ENCODE results near the gene LRFN2. TPM values are rescaled to one million over a fixed set of nuclear protein-coding genes. Genes with fewer than 3 reads are reported as not detected.

The LRFN2 gene
- total RNA-seq, 2 donors from 2014 or later, result not detected

DNA sequence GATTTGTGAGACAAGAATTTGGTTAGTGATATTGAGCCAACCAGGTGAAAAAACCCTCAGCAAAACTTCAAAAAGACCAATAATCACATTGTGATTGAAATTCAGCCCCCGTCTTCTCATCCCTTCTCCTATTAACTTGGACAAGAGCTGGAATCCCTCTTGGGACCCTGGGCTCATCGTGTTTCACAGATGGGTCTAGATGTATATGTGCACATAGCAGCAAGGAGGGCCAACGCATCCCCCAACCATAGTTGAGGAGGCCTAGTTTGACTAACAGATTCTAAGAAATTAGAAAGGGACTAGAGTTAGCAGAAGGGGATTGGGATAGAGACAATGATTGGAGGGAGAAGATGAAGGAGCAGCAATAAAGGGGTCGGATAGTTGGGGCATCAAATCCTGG, 19.8 kb upstream of the LRFN2 start:
- no peak for DNase-seq (ENCODE audit: low spot score)
- H3K27me3 ChIP-seq (replicated peaks; ENCODE audit: insufficient read depth), result no peaks in the 10 kb centered on the region
- H3K36me3 ChIP-seq, result no peaks in the 10 kb centered on the region
- H3K4me1 ChIP-seq (ENCODE audit: control insufficient read depth in 1 of 2, low read depth in 2 of 2), result no peaks in the 10 kb centered on the region
- TF ChIP-seq, protein P1, sequence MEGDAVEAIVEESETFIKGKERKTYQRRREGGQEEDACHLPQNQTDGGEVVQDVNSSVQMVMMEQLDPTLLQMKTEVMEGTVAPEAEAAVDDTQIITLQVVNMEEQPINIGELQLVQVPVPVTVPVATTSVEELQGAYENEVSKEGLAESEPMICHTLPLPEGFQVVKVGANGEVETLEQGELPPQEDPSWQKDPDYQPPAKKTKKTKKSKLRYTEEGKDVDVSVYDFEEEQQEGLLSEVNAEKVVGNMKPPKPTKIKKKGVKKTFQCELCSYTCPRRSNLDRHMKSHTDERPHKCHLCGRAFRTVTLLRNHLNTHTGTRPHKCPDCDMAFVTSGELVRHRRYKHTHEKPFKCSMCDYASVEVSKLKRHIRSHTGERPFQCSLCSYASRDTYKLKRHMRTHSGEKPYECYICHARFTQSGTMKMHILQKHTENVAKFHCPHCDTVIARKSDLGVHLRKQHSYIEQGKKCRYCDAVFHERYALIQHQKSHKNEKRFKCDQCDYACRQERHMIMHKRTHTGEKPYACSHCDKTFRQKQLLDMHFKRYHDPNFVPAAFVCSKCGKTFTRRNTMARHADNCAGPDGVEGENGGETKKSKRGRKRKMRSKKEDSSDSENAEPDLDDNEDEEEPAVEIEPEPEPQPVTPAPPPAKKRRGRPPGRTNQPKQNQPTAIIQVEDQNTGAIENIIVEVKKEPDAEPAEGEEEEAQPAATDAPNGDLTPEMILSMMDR (IDR thresholded peaks at IDR 0.05), result no peak
- no peak for ATAC-seq (ENCODE audit: insufficient number of reproducible peaks, low FRiP score, low read depth)
- no peaks in the 10 kb centered on the region for H3K9me3 ChIP-seq
- no peak overlapping the region for H3K4me3 ChIP-seq
- H3K27ac ChIP-seq, result no peak overlapping the region

DNA sequence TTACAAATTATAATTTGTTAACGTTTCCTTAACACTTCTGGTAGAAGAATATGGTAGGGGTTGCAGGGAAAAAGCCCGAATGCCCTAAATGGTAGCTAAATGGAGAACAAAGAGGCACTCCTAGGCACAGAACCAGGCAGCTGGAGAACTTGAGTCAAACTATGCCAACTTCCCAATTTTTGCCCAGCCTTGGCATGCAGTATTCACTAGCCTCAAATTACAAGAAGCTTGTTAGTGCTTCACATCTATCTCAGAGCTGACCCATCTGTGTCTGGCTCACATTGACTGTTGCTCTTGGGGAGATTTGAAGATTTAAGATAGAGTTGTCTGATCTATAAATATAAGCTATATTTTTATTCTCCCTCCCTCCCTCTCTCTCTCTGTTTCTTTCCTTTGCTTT, 19.4 kb upstream of the LRFN2 start:
- ATAC-seq (ENCODE audit: insufficient number of reproducible peaks, low FRiP score, low read depth) (no peak), DNase-seq (ENCODE audit: low spot score) (no peak)
- Histone ChIP-seq H3K27me3 (replicated peaks; ENCODE audit: insufficient read depth) (no peaks in the 10 kb centered on the region), H3K9me3 (no peaks in the 10 kb centered on the region), H3K4me3 (no peak overlapping the region), H3K4me1 (ENCODE audit: control insufficient read depth in 1 of 2, low read depth in 2 of 2) (no peaks in the 10 kb centered on the region), H3K36me3 (no peaks in the 10 kb centered on the region), H3K27ac (no peak overlapping the region)
- TF ChIP-seq, protein P1 (IDR thresholded peaks at IDR 0.05), result no peak

DNA sequence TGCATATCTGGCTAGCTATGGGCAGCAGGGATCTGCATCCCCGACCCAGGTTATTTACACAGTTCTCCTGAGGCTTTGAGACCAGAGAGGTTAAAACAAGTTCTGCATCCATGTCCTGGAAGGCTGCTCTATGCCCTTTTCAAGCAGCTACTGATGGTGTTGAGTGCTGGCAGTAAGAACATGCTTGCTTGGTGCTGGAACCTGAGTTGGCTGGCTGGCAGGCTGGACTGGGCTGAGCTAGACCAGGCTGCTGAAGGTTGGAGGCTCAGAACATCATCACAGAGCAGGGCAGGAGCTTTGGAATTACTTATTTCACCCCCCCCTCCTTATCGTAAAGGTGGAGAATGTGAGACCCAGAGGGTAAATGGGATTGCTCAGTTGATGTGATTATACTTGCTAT, 16.9 kb upstream of the LRFN2 start:
- ATAC-seq (ENCODE audit: insufficient number of reproducible peaks, low FRiP score, low read depth) (no peak), DNase-seq (ENCODE audit: low spot score) (no peak)
- H3K9me3 ChIP-seq, result no peaks in the 10 kb centered on the region
- no peaks in the 10 kb centered on the region for H3K27me3 ChIP-seq (replicated peaks; ENCODE audit: insufficient read depth)
- no peak overlapping the region for H3K27ac ChIP-seq
- no peak overlapping the region for H3K4me3 ChIP-seq
- no peaks in the 10 kb centered on the region for H3K36me3 ChIP-seq
- no peaks in the 10 kb centered on the region for H3K4me1 ChIP-seq (ENCODE audit: control insufficient read depth in 1 of 2, low read depth in 2 of 2)
- TF ChIP-seq, protein P1 (IDR thresholded peaks at IDR 0.05), result no peak

DNA sequence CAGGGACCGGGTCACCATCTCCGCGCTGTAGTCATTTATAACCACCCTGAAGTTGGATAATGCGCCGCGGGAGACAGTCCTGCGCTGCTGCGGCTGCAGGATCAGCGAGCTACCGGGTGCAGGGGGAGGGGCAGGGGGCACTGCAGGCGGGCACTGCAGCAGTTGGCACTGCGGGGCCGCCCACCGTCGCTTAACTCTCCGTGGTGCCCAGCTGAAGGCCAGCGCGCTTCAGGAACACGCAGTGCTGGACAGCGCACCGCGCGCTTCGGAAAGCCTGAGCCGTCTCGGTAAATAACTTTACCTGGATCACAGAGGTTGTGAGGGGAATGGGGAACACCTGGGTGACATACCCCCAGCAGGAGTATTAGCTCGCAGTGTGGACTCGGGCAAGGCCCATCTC, 12.4 kb upstream of the LRFN2 start:
- no peaks in the 10 kb centered on the region for H3K9me3 ChIP-seq
- no peaks in the 10 kb centered on the region for H3K27me3 ChIP-seq (replicated peaks; ENCODE audit: insufficient read depth)
- no peaks in the 10 kb centered on the region for H3K36me3 ChIP-seq
- no peak for ATAC-seq (ENCODE audit: insufficient number of reproducible peaks, low FRiP score, low read depth)
- no peaks in the 10 kb centered on the region for H3K4me1 ChIP-seq (ENCODE audit: control insufficient read depth in 1 of 2, low read depth in 2 of 2)
- TF ChIP-seq, protein P1 (IDR thresholded peaks at IDR 0.05), result no peak
- no peak for DNase-seq (ENCODE audit: low spot score)
- no peak overlapping the region for H3K4me3 ChIP-seq
- H3K27ac ChIP-seq, result no peak overlapping the region

DNA sequence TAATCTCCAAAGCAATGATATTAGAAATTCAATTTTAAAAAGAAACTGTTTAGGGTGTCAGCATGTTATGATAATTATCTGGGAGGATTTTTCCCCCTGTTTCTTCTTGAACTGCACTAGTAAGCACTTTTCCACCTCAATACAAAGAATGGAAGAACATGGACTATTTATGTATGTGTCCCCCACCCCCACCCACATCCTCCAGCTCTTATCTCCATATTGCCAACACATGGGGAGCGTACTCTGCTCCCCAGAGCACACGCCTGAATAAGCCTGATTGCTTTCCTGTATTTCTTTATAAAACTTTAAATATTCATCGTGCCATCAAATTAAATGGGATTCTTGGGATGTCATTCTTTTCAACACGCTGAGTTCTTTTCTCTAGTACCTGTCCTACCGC, 11.4 kb upstream of the LRFN2 start:
- Histone ChIP-seq H3K4me1 (ENCODE audit: control insufficient read depth in 1 of 2, low read depth in 2 of 2) (no peaks in the 10 kb centered on the region), H3K36me3 (no peaks in the 10 kb centered on the region), H3K27me3 (replicated peaks; ENCODE audit: insufficient read depth) (no peaks in the 10 kb centered on the region), H3K9me3 (no peaks in the 10 kb centered on the region), H3K27ac (no peak overlapping the region), H3K4me3 (no peak overlapping the region)
- no peak for DNase-seq (ENCODE audit: low spot score)
- no peak for ATAC-seq (ENCODE audit: insufficient number of reproducible peaks, low FRiP score, low read depth)
- TF ChIP-seq, protein P1 (IDR thresholded peaks at IDR 0.05), result no peak

All from thoracic aorta (tissue), 2 donors.